Caco-2 (cell line): ENCODE measurements around the gene PRMT2. TPM values are rescaled to one million over a fixed set of nuclear protein-coding genes. Genes with fewer than 3 reads are reported as not detected.

Experiments used
- BruUV-seq: library from RNA; stranded (reverse); fragments of 400-500 nt; replicated peaks from 2 replicates; lab custom pipeline; 2021; lab: Mats Ljungman, UMichigan
- CTCF ChIA-PET: fragments of 300-600 bp; sonication (Branson Sonifier 250); formaldehyde crosslinking; loops from one replicate; lab custom pipeline; 2022; ENCODE audit warnings: antibody characterized with exemption; lab: Charles Lee
- POLR2A ChIA-PET: fragments of 300-600 bp; sonication (Branson Sonifier 250); formaldehyde crosslinking; loops from one replicate; lab custom pipeline; 2022; ENCODE audit warnings: antibody characterized with exemption; lab: Charles Lee
- DNase-seq, 2 experiments: peaks; one replicate each; pipeline versions ENCODE4 v3.0.0 to v3.0.0-alpha.2; 2020 to 2022
- H3K27me3 ChIP-seq: replicated peaks from 2 replicates; pipeline ENCODE4 v1.6.0; 2011; ENCODE audit warnings: low read length; ENCODE audit not compliant: control insufficient read depth, insufficient read depth
- H3K36me3 ChIP-seq: 2 replicates; pipeline ENCODE4 v1.5.1; 2011; ENCODE audit warnings: low read length; ENCODE audit not compliant: control insufficient read depth, insufficient read depth
- H3K4me1 ChIP-seq: fragments of 250-450 bp; sonication (Bioruptor Pico); 2 replicates; pipeline ENCODE4 v1.5.1; 2020; ENCODE audit warnings: mild to moderate bottlenecking
- H3K4me3 ChIP-seq: 2 replicates; pipeline ENCODE4 v1.5.1; 2011; ENCODE audit warnings: low read depth, mild to moderate bottlenecking, control low read depth, low read length
- H3K9me3 ChIP-seq: fragments of 250-450 bp; sonication (Bioruptor Pico); 2 replicates; pipeline ENCODE4 v1.5.1; 2020; ENCODE audit warnings: mild to moderate bottlenecking, moderate library complexity
- H3K27ac Mint-ChIP-seq: one replicate; pipeline ENCODE4 v1.8.0; 2022; ENCODE audit warnings: mixed read lengths; ENCODE audit not compliant: unreplicated experiment
- H3K27me3 Mint-ChIP-seq: one replicate; pipeline ENCODE4 v1.8.0; 2022; ENCODE audit warnings: mixed read lengths; ENCODE audit not compliant: insufficient read depth, unreplicated experiment
- H3K36me3 Mint-ChIP-seq: one replicate; pipeline ENCODE4 v1.8.0; 2022; ENCODE audit warnings: mild to moderate bottlenecking, mixed read lengths; ENCODE audit not compliant: insufficient read depth, unreplicated experiment
- H3K4me1 Mint-ChIP-seq: one replicate; pipeline ENCODE4 v1.8.0; 2022; ENCODE audit warnings: low read depth, mixed read lengths; ENCODE audit not compliant: unreplicated experiment
- H3K4me3 Mint-ChIP-seq: one replicate; pipeline ENCODE4 v1.8.0; 2022; ENCODE audit warnings: mild to moderate bottlenecking, moderate library complexity, mixed read lengths; ENCODE audit not compliant: unreplicated experiment
- H3K9me3 Mint-ChIP-seq: one replicate; pipeline ENCODE4 v1.8.0; 2022; ENCODE audit warnings: mixed read lengths; ENCODE audit not compliant: unreplicated experiment
- intact Hi-C: fragments of 100-400 bp; cut with micrococcal nuclease; formaldehyde crosslinking; loops from one replicate; pipeline ENCODE4 v1.10.0; 2022; ENCODE audit not compliant: unreplicated experiment
- total RNA-seq: library from RNA; stranded (reverse); gene quantifications from 2 replicates; pipeline ENCODE4 v1.2.3, GENCODE V29; 2022
- TF ChIP-seq, protein P1 (sequence below), 2 experiments: fragments of 200-600 bp in 1 of 2; IDR thresholded peaks; 1 replicate in 1 of 2; 2 replicates in 1 of 2; pipeline versions ENCODE4 v1.5.1 to v1.8.0; 2011 to 2022; ENCODE audit warnings: antibody characterized with exemption in 1 of 2, control low read depth in 1 of 2, inconsistent platforms in 1 of 2, low read depth in 1 of 2, low read length in 1 of 2, mild to moderate bottlenecking in 1 of 2, moderate library complexity in 1 of 2; ENCODE audit not compliant: insufficient read depth in 1 of 2, severe bottlenecking in 1 of 2, unreplicated experiment in 1 of 2

Gene PRMT2
- total RNA-seq, 1 experiment from 2014 or later, result 56.2 TPM

DNA sequence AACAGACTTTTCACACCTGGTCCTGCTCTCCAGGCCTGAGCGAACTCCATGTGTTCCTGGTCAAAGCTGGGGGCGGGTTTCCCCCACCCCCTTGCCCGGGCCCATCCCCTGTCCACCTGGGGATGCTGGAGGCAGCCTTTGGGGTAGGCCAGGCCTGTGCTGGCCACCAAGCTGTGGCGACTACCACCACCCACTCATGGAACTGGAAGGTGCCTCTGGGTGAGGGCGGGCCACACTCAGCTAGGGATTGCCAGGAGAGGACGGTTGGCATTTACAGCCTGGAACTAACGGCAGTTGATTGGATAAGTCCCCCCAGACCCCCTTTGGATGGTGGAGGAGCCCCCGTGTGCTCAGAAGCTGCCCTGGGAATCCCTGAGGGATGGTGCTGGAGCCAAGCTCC is 38.4 kb upstream of the PRMT2 start:
- Mint-ChIP-seq H3K4me1 (no peaks in the 10 kb centered on the region), H3K9me3 (peaks cover 14% of the 10 kb centered on the region), H3K4me3 (no peak overlapping the region), H3K36me3 (no peaks in the 10 kb centered on the region), H3K27me3 (no peaks in the 10 kb centered on the region), H3K27ac (no peak overlapping the region)
- POLR2A ChIA-PET, result no interaction called here
- CTCF ChIA-PET, result no interaction called here
- no peak overlapping the region for H3K4me3 ChIP-seq
- intact Hi-C loops, result no loop called here
- TF ChIP-seq, protein P1, sequence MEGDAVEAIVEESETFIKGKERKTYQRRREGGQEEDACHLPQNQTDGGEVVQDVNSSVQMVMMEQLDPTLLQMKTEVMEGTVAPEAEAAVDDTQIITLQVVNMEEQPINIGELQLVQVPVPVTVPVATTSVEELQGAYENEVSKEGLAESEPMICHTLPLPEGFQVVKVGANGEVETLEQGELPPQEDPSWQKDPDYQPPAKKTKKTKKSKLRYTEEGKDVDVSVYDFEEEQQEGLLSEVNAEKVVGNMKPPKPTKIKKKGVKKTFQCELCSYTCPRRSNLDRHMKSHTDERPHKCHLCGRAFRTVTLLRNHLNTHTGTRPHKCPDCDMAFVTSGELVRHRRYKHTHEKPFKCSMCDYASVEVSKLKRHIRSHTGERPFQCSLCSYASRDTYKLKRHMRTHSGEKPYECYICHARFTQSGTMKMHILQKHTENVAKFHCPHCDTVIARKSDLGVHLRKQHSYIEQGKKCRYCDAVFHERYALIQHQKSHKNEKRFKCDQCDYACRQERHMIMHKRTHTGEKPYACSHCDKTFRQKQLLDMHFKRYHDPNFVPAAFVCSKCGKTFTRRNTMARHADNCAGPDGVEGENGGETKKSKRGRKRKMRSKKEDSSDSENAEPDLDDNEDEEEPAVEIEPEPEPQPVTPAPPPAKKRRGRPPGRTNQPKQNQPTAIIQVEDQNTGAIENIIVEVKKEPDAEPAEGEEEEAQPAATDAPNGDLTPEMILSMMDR (IDR thresholded peaks at IDR 0.05; ENCODE audit: insufficient read depth in 1 of 2, low read depth in 1 of 2, low read length in 1 of 2, severe bottlenecking in 1 of 2, unreplicated experiment in 1 of 2), result no peak
- no peak for DNase-seq
- H3K4me1 ChIP-seq, result no peaks in the 10 kb centered on the region; the same call in 1 of the 2 replicates
- no peaks in the 10 kb centered on the region for H3K27me3 ChIP-seq
- no peaks in the 10 kb centered on the region for H3K36me3 ChIP-seq
- BruUV-seq, result no TSS peak
- peaks cover 10% of the 10 kb centered on the region for H3K9me3 ChIP-seq

DNA sequence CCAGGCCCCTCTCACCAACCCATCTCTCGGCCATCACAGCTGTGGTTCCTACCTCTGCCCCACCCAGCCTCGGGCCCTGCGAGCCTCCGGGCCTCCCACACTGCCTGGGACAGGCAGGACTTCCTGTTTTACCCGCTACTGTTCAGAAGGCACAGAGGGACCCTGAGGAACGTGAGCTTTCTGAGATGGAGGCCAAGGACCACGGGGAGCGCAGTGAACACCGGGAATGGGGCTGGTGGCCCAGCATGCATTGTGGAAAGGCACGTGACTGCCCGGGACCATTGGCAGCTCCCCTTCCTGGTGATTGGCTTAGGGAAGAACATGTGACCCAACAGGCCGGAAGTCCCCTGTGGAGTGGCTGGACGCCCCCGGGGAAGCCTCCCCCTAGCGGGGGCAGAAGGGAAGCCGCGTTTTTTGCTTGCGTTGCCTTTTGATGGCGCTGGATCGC is 37.6 kb upstream of the PRMT2 start:
- Mint-ChIP-seq H3K4me3 (no peak overlapping the region), H3K27me3 (no peaks in the 10 kb centered on the region), H3K27ac (no peak overlapping the region), H3K4me1 (no peaks in the 10 kb centered on the region), H3K36me3 (no peaks in the 10 kb centered on the region), H3K9me3 (peaks cover 12% of the 10 kb centered on the region)
- BruUV-seq, result no TSS peak
- peaks cover 10% of the 10 kb centered on the region for H3K9me3 ChIP-seq
- no peak for DNase-seq
- H3K4me3 ChIP-seq, result no peak overlapping the region
- CTCF ChIA-PET, result no interaction called here
- TF ChIP-seq, protein P1 (IDR thresholded peaks at IDR 0.05; ENCODE audit: insufficient read depth in 1 of 2, low read depth in 1 of 2, low read length in 1 of 2, severe bottlenecking in 1 of 2, unreplicated experiment in 1 of 2), result no peak
- POLR2A ChIA-PET, result no interaction called here
- H3K27me3 ChIP-seq, result no peaks in the 10 kb centered on the region
- H3K36me3 ChIP-seq, result no peaks in the 10 kb centered on the region
- H3K4me1 ChIP-seq, result no peaks in the 10 kb centered on the region; the same call in 1 of the 2 replicates
- intact Hi-C loops, result no loop called here

DNA sequence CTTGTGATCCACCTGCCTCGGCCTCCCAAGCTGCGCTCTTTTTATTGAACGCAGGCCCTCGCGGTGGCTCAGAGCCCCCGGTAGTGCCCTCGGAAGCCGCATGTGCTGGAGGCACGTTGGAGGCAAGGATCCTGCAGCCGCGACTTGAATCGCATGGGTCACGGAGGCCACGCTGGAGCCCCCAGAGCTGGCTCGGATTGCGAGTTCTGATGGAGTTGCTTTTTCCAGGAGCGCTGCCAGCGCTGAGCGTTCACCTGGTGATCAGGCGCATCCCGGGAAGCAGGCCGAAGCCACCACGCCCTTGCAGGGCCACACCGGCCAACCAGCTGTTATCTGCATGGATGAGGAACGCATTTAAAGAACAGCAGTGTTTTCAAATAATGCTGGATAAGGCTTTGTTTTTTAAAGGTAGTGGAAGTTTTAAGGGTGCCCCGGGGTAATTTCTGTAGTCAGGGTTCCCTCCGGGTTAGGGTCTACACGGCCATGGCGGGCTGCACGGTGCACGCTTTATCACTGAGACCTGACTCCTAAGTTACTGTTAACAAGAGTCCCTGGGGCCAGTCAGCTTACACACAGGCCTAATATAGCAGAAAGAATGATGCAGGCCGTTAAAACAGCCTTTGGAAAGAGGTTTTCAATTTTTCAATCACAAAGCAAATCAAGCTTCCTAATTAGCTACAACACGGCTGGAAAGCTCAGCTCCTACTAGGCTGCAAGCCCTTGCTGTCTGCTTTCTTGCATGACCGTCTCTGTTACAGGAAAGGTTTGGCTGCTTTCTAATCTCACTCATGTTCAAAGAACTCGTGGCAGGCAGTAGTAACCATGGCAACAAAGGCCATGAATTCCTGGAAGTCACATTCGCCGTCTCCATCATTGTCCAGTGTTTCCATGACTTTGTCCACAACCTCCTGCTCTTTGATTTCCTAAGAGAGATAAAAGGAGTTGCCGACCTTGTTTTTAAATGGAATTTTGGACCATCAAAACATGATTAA is 36.6 kb upstream of the PRMT2 start:
- ChIA-PET POLR2A (no interaction called here), CTCF (no interaction called here)
- H3K36me3 ChIP-seq, result no peaks in the 10 kb centered on the region
- peaks cover 7% of the 10 kb centered on the region; the same call in 1 of the 2 replicates for H3K9me3 ChIP-seq
- Mint-ChIP-seq H3K36me3 (no peaks in the 10 kb centered on the region), H3K4me1 (no peaks in the 10 kb centered on the region), H3K9me3 (peaks cover 3% of the 10 kb centered on the region), H3K27me3 (no peaks in the 10 kb centered on the region), H3K4me3 (no peak overlapping the region), H3K27ac (no peak overlapping the region)
- TF ChIP-seq, protein P1 (IDR thresholded peaks at IDR 0.05; ENCODE audit: insufficient read depth in 1 of 2, low read depth in 1 of 2, low read length in 1 of 2, severe bottlenecking in 1 of 2, unreplicated experiment in 1 of 2), result no peak
- intact Hi-C loops, result no loop called here
- peak in 1 of 2 experiments; percentile 13 for DNase-seq
- H3K4me1 ChIP-seq, result no peaks in the 10 kb centered on the region; the same call in 1 of the 2 replicates
- H3K27me3 ChIP-seq, result no peaks in the 10 kb centered on the region
- H3K4me3 ChIP-seq, result no peak overlapping the region
- no TSS peak for BruUV-seq
